RWPE2 (cell line): ENCODE results near the gene LRRC30.

Source experiments
- ATAC-seq: fragments of 200-7000 bp; cut with Tn5 transposase; 3 replicates; pipeline ENCODE4 v1.9.1; 2021; ENCODE audit warnings: low read depth
- DNase-seq: peaks from one replicate; pipeline ENCODE4 v3.0.0-alpha.2; 2020; ENCODE audit warnings: low spot score
- H3K27ac ChIP-seq: fragments of 450-650 bp; 2 replicates; pipeline ENCODE4 v1.5.1; 2017; ENCODE audit warnings: mild to moderate bottlenecking; ENCODE audit not compliant: poor library complexity, severe bottlenecking
- H3K27me3 ChIP-seq: fragments of 250-450 bp; sonication (Bioruptor Pico); 2 replicates; pipeline ENCODE4 v1.5.1; 2021; ENCODE audit warnings: mild to moderate bottlenecking, moderate library complexity; ENCODE audit not compliant: insufficient read depth, poor library complexity, severe bottlenecking
- H3K36me3 ChIP-seq: fragments of 250-450 bp; sonication (Bioruptor Pico); 2 replicates; pipeline ENCODE4 v1.5.1; 2020; ENCODE audit warnings: low read depth, mild to moderate bottlenecking, moderate library complexity
- H3K4me1 ChIP-seq: fragments of 250-450 bp; sonication (Bioruptor Pico); 2 replicates; pipeline ENCODE4 v1.5.1; 2021; ENCODE audit warnings: mild to moderate bottlenecking, moderate library complexity; ENCODE audit not compliant: insufficient read depth, poor library complexity, severe bottlenecking
- H3K4me3 ChIP-seq: fragments of 250-450 bp; sonication (Bioruptor Pico); 2 replicates; pipeline ENCODE4 v1.5.1; 2021; ENCODE audit warnings: mild to moderate bottlenecking, moderate library complexity; ENCODE audit not compliant: severe bottlenecking
- H3K9me3 ChIP-seq: fragments of 250-450 bp; sonication (Bioruptor Pico); 2 replicates; pipeline ENCODE4 v1.5.1; 2021; ENCODE audit warnings: mild to moderate bottlenecking, moderate library complexity; ENCODE audit not compliant: severe bottlenecking
- CTCF ChIP-seq: fragments of 450-650 bp; IDR thresholded peaks from one replicate; pipeline ENCODE4 v1.5.1; 2017; ENCODE audit warnings: mild to moderate bottlenecking, moderate library complexity; ENCODE audit not compliant: poor library complexity, severe bottlenecking

LRRC30 gene

DNA sequence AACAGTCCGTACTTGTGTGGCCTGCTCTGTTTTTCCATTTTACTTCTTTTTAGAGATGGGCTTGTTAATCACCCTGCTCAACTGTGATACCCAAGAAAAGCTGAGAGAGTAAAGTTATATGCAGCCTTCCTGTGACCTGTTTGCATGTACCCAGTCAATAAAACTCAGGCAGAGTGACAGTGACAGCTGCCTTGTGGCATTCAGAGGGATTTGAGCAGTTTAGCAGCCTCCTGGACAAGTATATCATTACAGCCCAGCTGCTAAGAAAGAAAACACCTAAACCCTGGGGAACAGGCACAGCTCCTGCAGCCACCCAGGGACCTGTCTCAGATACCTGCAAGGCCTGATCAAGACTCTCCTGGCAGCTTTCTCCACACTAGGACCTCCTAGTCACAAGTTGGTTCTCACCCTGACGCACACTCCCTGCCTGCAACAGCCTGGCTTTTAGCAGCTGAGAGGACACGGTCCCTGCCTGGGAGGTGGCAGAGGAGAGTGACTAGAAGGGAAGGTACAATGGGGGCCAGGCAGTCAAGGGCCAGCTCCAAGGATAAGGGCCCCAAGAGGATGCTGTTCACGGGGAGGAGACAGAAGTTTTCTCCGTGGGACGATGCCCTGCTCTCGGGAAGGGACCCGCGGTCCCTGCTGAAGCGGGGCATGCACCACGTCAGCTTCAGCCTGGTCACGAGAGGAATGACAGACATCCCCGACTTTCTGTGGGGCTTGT is at the start of gene LRRC30:
TSS of gene LRRC30 (plus strand) at position 464 of the 724 bp plus-strand sequence. CDS start at position 514, 50 bp downstream.
- no peak within 1 kb of the TSS for H3K4me3 ChIP-seq
- no peaks in the 10 kb centered on the region for H3K9me3 ChIP-seq
- no peak for ATAC-seq
- no peak within 1 kb of the TSS for H3K27ac ChIP-seq
- TF ChIP-seq CTCF = no peak
- H3K36me3 ChIP-seq = no peaks in the 10 kb centered on the region
- no peaks in the 10 kb centered on the region for H3K4me1 ChIP-seq
- DNase-seq = no peak
- H3K27me3 ChIP-seq = peaks cover 3% of the 10 kb centered on the region

GRCh38 chr18:7185701-7186100 is 45.2 kb upstream of the LRRC30 start:
- Histone ChIP-seq H3K36me3 (no peaks in the 10 kb centered on the region), H3K9me3 (no peaks in the 10 kb centered on the region), H3K27ac (no peak overlapping the region), H3K4me1 (no peaks in the 10 kb centered on the region), H3K4me3 (no peak overlapping the region), H3K27me3 (no peaks in the 10 kb centered on the region)
- no peak for TF ChIP-seq CTCF
- ATAC-seq (no peak), DNase-seq (no peak)

- ATAC-seq = no peak
- H3K36me3 ChIP-seq = no peaks in the 10 kb centered on the region
These were observed 40.2 kb upstream of the LRRC30 start for GRCh38 chr18:7190547-7191156.

GRCh38 chr18:7191736-7192135 is 39.2 kb upstream of the LRRC30 start:
- DNase-seq (no peak), ATAC-seq (no peak)
- Histone ChIP-seq H3K4me3 (no peak overlapping the region), H3K27ac (no peak overlapping the region), H3K36me3 (no peaks in the 10 kb centered on the region), H3K27me3 (no peaks in the 10 kb centered on the region), H3K4me1 (no peaks in the 10 kb centered on the region), H3K9me3 (no peaks in the 10 kb centered on the region)
- TF ChIP-seq CTCF = no peak

More at GRCh38 chr18:7190547-7191156, 40.2 kb upstream of the LRRC30 start:
- Histone ChIP-seq H3K9me3 (no peaks in the 10 kb centered on the region), H3K27ac (no peak overlapping the region), H3K4me1 (no peaks in the 10 kb centered on the region), H3K27me3 (no peaks in the 10 kb centered on the region), H3K4me3 (no peak overlapping the region)
- DNase-seq = no peak
- TF ChIP-seq CTCF = no peak

DNA sequence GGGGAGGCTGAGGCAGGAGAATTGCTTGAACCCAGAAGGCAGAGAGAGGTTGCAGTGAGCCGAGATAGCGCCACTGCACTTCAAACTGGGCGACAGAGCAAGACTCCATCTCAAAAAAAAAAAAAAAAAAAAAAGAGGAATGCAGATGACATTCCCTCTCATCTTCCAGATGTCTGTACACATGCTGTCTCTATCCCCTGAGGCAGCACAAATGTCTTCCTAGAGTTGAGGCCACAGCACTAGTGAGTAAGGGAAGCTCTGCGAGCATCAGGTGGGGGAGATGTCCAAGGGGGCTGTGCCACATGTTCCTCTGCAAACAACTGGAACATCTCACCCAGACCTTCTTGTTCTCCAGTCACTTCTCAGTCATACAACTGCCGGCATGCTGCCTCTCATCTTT is 35.6 kb upstream of the LRRC30 start:
- DNase-seq (no peak), ATAC-seq (no peak)
- H3K36me3 ChIP-seq = no peaks in the 10 kb centered on the region
- H3K27me3 ChIP-seq = no peaks in the 10 kb centered on the region
- no peak overlapping the region for H3K27ac ChIP-seq
- no peak overlapping the region for H3K4me3 ChIP-seq
- no peaks in the 10 kb centered on the region for H3K9me3 ChIP-seq
- no peaks in the 10 kb centered on the region for H3K4me1 ChIP-seq
- no peak for TF ChIP-seq CTCF
